Stimulated activated CD4-positive, alpha-beta T cell treated with anti-CD3 and anti-CD28 coated beads, Interleukin-2, amount 100 ng/mL, for 48 hours (primary cell): Measurements from ENCODE around the gene TXNRD2.

Source experiments
- DNase-seq, 2 donors: peaks; one replicate each; pipeline ENCODE4 v3.0.0-alpha.2; 2020

The TXNRD2 gene

GRCh38 chr22:19941365-19942082 is at the start of gene TXNRD2, which contains the start of gene COMT:
Gene TXNRD2 (minus strand): TSS chr22:19941818. CDS start chr22:19941803, 15 bp downstream.
Gene COMT (plus strand): TSS chr22:19941772. CDS start chr22:19962527, 20,755 bp downstream.
- DNase-seq, result peak; percentile 61 to 70

GRCh38 chr22:19991395-19991644 is 49.7 kb upstream of the TXNRD2 start:
- no peak for DNase-seq

GRCh38 chr22:19990609-19991394 is 49.2 kb upstream of the TXNRD2 start:
- DNase-seq, result no peak

GRCh38 chr22:19990188-19990587 is 48.6 kb upstream of the TXNRD2 start:
- no peak for DNase-seq

GRCh38 chr22:19989725-19990067 is 48.1 kb upstream of the TXNRD2 start:
- no peak for DNase-seq

- DNase-seq, result no peak
Measured at GRCh38 chr22:19988965-19989724, 47.5 kb upstream of the TXNRD2 start.

- DNase-seq, result no peak
Measured at GRCh38 chr22:19988331-19988808, 46.8 kb upstream of the TXNRD2 start.

- DNase-seq, result no peak
Measured at GRCh38 chr22:19987394-19988306, 46.0 kb upstream of the TXNRD2 start.

GRCh38 chr22:19986410-19987341 is 45.1 kb upstream of the TXNRD2 start:
- peak; percentile 49 to 65 for DNase-seq

- no peak for DNase-seq
Measured at GRCh38 chr22:19986011-19986409, 44.4 kb upstream of the TXNRD2 start.

- DNase-seq, result no peak
Measured at GRCh38 chr22:19984851-19985811, 43.5 kb upstream of the TXNRD2 start.

- no peak for DNase-seq
Measured at GRCh38 chr22:19984201-19984753, 42.7 kb upstream of the TXNRD2 start.

- no peak for DNase-seq
Measured at GRCh38 chr22:19983741-19984140, 42.1 kb upstream of the TXNRD2 start.

GRCh38 chr22:19982991-19983578 is 41.5 kb upstream of the TXNRD2 start:
- no peak for DNase-seq

GRCh38 chr22:19981961-19982920 is 40.6 kb upstream of the TXNRD2 start:
- DNase-seq, result no peak

- DNase-seq, result no peak
Measured at GRCh38 chr22:19981171-19981960, 39.7 kb upstream of the TXNRD2 start.

- no peak for DNase-seq
Measured at GRCh38 chr22:19980766-19981165, 39.1 kb upstream of the TXNRD2 start.
